Measurements from ENCODE around the gene LAMTOR3.
"Not testable (repeated sequence)": the region's sequence is repeated elsewhere in the genome, so short reads cannot be mapped to it uniquely, and the experiment has no call there.

The LAMTOR3 gene

GRCh38 chr4:99861120-99861905 lies 32.9 kb downstream of the LAMTOR3 start:
- DNase-seq = no peak

DNA sequence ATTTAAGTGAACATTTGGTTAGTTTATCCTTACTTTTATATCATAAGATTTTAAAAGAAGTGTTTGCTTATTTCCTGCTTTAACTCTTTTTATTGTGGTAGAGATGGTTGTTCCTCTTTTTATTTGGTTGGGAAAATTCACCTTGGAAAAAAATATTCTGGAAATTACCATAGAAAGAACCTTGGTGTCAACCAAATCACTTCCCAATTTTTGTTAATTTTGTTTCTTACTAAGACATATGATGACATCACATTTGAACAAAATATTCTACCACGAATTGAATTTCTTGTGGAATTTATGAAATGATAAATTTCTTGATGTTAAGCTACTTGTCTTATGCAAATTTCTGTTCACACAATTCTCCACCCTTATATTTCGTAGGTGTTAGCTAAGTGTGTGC lies 33.7 kb downstream of the LAMTOR3 start:
- no peak for DNase-seq

- DNase-seq = no peak
Observed at GRCh38 chr4:99859618-99860017, 34.6 kb downstream of the LAMTOR3 start.

DNA sequence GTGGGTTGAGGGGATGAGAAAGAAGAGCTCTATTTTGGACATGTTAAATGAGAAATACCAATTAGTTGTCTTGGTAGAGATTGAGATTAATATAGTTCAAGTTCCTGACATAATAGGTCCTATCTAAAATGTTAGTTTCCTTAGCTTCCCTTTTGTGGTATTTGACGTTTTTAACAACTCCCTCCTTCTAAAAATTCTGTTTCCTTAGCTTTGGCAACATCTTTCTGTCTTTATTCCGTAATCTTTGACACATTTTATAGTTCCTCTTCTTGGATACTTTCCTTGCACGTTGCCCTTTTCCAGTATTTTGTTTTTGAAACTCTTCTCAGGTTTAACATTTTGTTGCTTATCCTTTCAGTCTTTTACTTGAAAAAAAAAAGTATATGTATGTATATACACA lies 36.9 kb downstream of the LAMTOR3 start:
- DNase-seq = no peak

DNA sequence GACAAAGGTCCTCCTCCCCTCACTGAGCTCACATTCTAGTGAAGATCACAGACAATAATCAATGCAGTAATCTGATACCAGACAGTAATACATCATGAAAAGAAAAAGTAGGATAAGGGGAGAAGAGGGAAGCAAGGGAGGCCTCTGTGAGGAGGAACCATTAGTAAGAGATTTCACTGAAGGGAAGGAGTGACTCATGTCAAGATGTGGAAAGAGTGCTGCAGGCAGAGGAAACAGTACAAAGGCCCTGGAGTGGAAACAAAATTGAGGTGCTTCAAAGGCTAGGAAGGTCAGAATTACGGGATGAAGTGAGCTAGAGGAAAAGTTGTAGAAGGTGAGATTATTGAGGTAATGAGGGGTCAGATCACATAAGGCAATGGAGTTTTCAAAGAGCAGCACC lies 38.1 kb downstream of the LAMTOR3 start:
- DNase-seq = no peak

DNA sequence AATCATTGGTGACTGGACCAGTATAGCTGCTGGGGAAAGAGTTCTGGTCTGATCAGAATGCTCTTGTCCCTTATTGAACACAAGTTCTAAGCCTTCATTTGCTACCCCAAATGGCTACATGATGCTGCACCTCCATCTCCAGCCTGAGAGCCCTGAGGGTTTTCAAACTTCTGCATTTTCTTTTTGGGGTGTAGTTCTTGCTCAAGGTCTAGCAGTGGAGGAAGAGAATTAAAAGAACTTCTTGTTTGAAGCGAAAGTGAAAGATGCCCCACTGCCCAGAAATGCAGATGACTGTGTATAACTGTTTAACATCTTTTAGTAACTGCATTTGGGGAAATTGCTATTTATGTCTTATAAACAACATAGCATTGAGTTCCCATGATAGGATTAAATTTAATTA lies 38.5 kb downstream of the LAMTOR3 start:
- no peak for DNase-seq

DNA sequence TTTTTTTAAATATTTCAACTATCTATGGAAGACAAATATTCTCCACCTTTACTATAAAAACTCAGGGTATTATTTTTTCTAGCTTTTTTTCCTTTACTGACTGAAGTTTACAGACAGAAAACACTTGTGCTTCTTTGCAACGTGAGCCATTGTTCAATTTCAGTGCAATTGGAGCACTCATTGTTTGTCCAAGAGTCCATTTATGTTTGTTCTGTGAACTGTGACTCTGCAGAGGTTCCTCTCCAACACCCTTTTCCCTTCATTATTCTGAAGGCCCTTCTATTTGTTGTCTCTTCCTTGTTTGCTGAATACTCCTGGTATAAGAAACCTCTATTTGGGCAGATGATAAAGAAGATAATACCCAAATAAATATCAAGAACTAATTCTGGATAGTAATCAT lies 40.2 kb downstream of the LAMTOR3 start:
- DNase-seq = no peak

DNA sequence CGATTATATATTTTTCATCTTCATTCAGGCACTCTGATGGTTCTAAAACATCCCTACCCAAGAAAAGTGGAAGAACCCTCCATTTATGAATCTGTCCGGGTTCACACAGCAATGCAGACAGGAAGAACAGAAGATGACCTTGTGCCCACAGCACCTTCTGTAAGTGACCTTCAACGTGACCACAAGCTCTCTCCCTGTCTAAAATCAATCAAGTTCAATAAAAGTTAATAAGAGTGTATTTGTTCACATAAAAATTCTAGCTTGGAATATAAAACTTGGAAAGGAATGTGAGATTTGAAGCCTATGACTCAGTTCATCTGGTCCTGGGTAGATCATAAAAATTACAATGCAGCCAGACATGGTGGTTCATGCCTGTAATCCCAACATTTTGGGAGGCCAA lies 41.0 kb downstream of the LAMTOR3 start:
- no peak for DNase-seq

GRCh38 chr4:99852199-99852749 lies 42.0 kb downstream of the LAMTOR3 start:
- DNase-seq = no peak

DNA sequence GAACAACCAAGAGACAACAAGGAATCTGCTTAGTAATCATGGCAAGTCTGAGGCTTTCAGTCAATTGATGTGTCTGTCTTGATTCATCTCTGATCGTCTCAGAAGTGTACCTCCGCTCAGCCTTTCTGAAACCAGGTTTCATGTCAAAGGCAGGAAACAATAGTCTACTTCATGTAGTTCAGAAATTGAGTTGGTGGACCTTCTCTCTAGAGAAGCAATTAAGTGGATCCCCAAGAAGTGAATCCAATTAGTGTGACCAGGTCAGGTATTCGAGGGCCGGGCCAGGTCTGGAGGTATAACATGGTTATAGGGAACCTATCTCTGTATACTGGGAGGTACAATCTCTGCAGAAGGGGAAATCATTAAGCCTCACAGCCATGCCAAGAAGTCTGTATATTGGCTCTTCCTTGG lies 45.6 kb downstream of the LAMTOR3 start:
- DNase-seq = no peak

- no peak for DNase-seq
Observed at GRCh38 chr4:99847362-99847976, 46.8 kb downstream of the LAMTOR3 start.

- DNase-seq = no peak
Observed at GRCh38 chr4:99846891-99847290, 47.3 kb downstream of the LAMTOR3 start.

GRCh38 chr4:99845708-99846469 lies 48.3 kb downstream of the LAMTOR3 start:
- no peak for DNase-seq

DNA sequence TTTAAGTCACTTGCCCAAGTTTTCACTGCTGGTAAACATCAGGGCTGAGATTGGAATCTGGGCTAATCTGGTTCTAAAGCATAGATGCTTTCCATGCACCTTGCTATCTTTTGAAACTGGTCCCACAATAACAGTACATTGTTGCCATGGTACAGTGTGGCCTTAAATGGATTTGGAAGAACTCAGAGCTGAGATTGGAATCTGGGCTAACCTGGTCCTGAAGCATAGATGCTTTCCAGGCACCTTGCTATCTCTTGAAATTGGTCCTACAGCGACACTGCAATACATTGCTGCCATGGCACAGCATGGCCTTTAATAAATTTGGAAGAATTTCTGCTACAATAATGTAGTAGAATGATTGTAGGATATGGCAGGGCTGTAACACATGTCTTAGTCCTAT lies 49.0 kb downstream of the LAMTOR3 start:
- DNase-seq = no peak

- no peak for DNase-seq
Observed at GRCh38 chr4:99844048-99844447, 50.2 kb downstream of the LAMTOR3 start.

- no peak for DNase-seq
Observed at GRCh38 chr4:99843413-99843812, 50.8 kb downstream of the LAMTOR3 start.

- DNase-seq = no peak
Observed at GRCh38 chr4:99841129-99841528, 53.1 kb downstream of the LAMTOR3 start.

DNA sequence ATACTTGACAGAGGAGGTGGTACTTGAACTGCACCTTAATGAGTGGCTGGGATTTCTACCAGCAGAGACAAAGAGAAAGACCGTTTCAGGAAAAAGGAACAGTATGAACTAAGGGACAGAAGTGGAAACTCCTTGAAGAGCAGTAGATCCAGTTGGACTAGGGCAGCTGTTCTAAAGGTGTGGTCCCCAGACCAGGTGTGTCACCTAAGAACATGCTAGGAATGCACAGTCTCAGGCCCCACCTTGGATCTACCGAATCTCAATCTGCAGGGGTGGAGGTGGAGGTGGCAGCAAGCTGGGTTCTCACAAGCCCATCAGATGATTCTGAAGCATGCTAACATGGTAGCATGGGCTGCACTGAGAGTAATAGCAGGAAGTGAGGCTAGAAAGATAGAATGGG lies 55.3 kb downstream of the LAMTOR3 start:
- no peak for DNase-seq

- DNase-seq = no peak
Observed at GRCh38 chr4:99835942-99836341, 58.3 kb downstream of the LAMTOR3 start.

DNA sequence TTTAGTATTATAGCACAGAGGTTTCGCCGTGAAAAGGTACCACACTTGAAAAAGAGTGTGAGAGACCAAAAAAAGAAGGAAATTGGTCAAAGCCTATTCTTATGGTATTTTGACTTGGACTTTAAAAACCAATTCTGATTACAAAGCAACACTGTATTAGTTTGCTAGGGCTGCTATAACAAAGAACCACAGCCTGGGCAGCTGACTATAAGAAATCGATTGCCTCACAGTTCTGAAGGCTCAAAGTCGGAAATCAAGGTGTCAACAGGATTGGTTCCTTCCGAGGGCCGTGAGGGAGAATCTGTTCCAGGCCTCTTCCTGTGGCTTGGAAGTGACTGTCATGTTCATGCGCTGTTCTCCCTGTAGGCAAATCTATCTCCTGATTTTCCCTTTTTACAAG lies 59.7 kb downstream of the LAMTOR3 start:
- no peak for DNase-seq

DNA sequence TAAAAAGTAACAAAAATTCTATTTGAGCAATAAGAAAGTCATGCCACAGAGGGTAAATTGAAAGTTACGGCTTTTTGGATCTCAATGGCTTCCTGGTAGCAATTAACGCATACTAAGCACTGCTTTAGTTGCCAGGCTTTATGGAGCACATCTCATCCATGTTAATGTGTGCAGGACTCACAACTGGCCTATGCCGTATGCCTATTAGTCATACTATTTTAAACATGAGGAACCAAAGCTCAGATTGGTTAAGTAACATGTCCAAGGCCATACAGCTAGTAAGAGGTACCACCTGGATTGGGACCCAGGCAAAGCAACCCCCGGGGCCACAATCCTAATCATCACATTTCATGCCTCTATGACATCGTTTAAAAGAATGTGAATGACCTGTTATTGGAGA lies 60.5 kb downstream of the LAMTOR3 start:
- no peak for DNase-seq

DNA sequence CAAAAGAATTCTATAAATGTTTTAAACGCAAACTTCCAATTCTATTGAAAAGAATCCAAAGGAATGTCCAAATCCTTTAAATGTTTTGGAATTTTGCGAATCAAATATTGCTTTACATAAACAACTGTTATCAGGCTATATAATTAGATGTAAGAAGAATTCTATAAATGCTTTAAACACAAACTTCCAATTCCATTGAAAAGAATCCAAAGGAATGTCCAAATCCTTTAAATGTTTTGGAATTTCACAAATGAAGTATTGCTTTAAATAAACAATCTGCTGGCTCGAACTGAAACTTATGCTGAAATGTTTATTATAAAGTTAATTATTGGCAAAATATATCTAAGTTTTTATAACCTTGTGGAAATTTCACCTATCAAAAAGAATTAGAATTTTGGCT lies 61.5 kb downstream of the LAMTOR3 start:
- no peak for DNase-seq

- DNase-seq = no peak
Observed at GRCh38 chr4:99832321-99832720, 61.9 kb downstream of the LAMTOR3 start.

- not testable (repeated sequence) for DNase-seq
Observed at GRCh38 chr4:99830051-99830450, 64.2 kb downstream of the LAMTOR3 start.
